Fibroblast of lung (primary cell): ENCODE measurements around the gene HCAR2. TPM values are rescaled to one million over a fixed set of nuclear protein-coding genes. Genes with fewer than 3 reads are reported as not detected.
A peak's percentile ranks its signal among the peaks of the same experiment; 100 is the strongest.
"Not testable (repeated sequence)": the region's sequence is repeated elsewhere in the genome, so short reads cannot be mapped to it uniquely, and the experiment has no call there.

Experiments used
- DNase-seq, 2 donors: peaks; one replicate each; pipeline versions ENCODE4 v3.0.0 to v3.0.0-alpha.2; 2010; ENCODE audit warnings: low read depth in 2 of 2
- H2AFZ ChIP-seq: 2 replicates; pipeline ENCODE4 v1.5.1; 2012; ENCODE audit warnings: low read length, control low read depth, inconsistent platforms
- H3K27ac ChIP-seq: 2 replicates; pipeline ENCODE4 v1.5.1; 2011; ENCODE audit warnings: low read length, control low read depth; ENCODE audit not compliant: insufficient read depth
- H3K27me3 ChIP-seq: 2 replicates; pipeline ENCODE4 v1.5.1; 2011; ENCODE audit warnings: mild to moderate bottlenecking, low read length; ENCODE audit not compliant: control insufficient read depth, insufficient read depth
- H3K36me3 ChIP-seq: 2 replicates; pipeline ENCODE4 v1.5.1; 2011; ENCODE audit warnings: low read length; ENCODE audit not compliant: control insufficient read depth, insufficient read depth
- H3K4me1 ChIP-seq: 2 replicates; pipeline ENCODE4 v1.5.1; 2011; ENCODE audit warnings: low read length; ENCODE audit not compliant: control insufficient read depth, insufficient read depth; ENCODE audit errors: extremely low read depth
- H3K4me2 ChIP-seq: 2 replicates; pipeline ENCODE4 v1.5.1; 2011; ENCODE audit warnings: low read length, control low read depth; ENCODE audit not compliant: insufficient read depth; ENCODE audit errors: extremely low read depth
- H3K4me3 ChIP-seq, 4 experiments: fragments of 200-600 bp in 1 of 4; sonication (generic) in 1 of 4; replicated peaks in 1 of 4; 2 replicates each; pipeline ENCODE4 v1.5.1; 2011 to 2016; ENCODE audit warnings: low read length in 4 of 4, low read depth in 3 of 4, mild to moderate bottlenecking in 3 of 4, control low read depth in 2 of 4, inconsistent platforms in 1 of 4, mixed read lengths in 1 of 4; ENCODE audit not compliant: insufficient read depth in 1 of 4; ENCODE audit errors: control extremely low read depth in 1 of 4
- H3K79me2 ChIP-seq: 2 replicates; pipeline ENCODE4 v1.5.1; 2012; ENCODE audit warnings: mild to moderate bottlenecking, low read length, inconsistent platforms; ENCODE audit not compliant: control insufficient read depth, insufficient read depth
- H3K9ac ChIP-seq: 2 replicates; pipeline ENCODE4 v1.5.1; 2011; ENCODE audit warnings: mild to moderate bottlenecking, low read length, control low read depth; ENCODE audit not compliant: insufficient read depth
- H3K9me3 ChIP-seq: 2 replicates; pipeline ENCODE4 v1.5.1; 2012; ENCODE audit warnings: low read depth, low read length; ENCODE audit not compliant: control insufficient read depth, insufficient read depth
- H4K20me1 ChIP-seq: 2 replicates; pipeline ENCODE4 v1.5.1; 2011; ENCODE audit warnings: low read length; ENCODE audit not compliant: control insufficient read depth, insufficient read depth; ENCODE audit errors: extremely low read depth
- CTCF ChIP-seq, 2 donors: IDR thresholded peaks in 1 of 2; conservative IDR thresholded peaks in 1 of 2; 1 replicate in 1 of 2; 2 replicates in 1 of 2; pipeline ENCODE4 v1.5.1; 2011 to 2012; ENCODE audit warnings: low read length in 2 of 2, control low read depth in 1 of 2, inconsistent platforms in 1 of 2, low read depth in 1 of 2, mild to moderate bottlenecking in 1 of 2
- EZH2 ChIP-seq: IDR thresholded peaks from 2 replicates; pipeline ENCODE4 v1.5.1; 2012; ENCODE audit warnings: low read length, control low read depth, mild to moderate bottlenecking; ENCODE audit errors: missing control alignments
- polyA plus RNA-seq, 2 donors: library from polyadenylated mRNA; depleted of rRNA in 1 of 2; stranded (reverse) in 1 of 2; unstranded in 1 of 2; fragments of >200 nt; gene quantifications; 2 replicates each; pipeline ENCODE4 v1.2.1, GENCODE V29; 2011 to 2012; ENCODE audit warnings: missing spikeins in 1 of 2
- total RNA-seq: library from RNA; depleted of rRNA; stranded (reverse); fragments of >200 nt; gene quantifications from 2 replicates; pipeline ENCODE4 v1.2.1, GENCODE V29; 2014

HCAR2 gene
- total and polyA plus RNA-seq, 2 donors (not counting 1 experiment from before 2014, with no cell fraction given): under 0.01 TPM; not detected in 1

- H4K20me1 ChIP-seq, H3K9me3 ChIP-seq, DNase-seq, H3K27me3 ChIP-seq, H3K27ac ChIP-seq, H3K4me3 ChIP-seq, H3K4me2 ChIP-seq, H3K9ac ChIP-seq, H2AFZ ChIP-seq, H3K79me2 ChIP-seq, H3K36me3 ChIP-seq: not testable (repeated sequence)
- H3K4me1 ChIP-seq: peaks cover 14% of the 10 kb centered on the region
Measured at GRCh38 chr12:122676015-122676414, 27.1 kb downstream of the HCAR2 start.

GRCh38 chr12:122672515-122672914 lies 30.6 kb downstream of the HCAR2 start:
- Histone ChIP-seq H3K4me3 (no peak overlapping the region), H3K36me3 (no peaks in the 10 kb centered on the region), H3K27ac (no peak overlapping the region), H3K4me2 (no peak overlapping the region), H3K9me3 (no peaks in the 10 kb centered on the region), H3K9ac (no peak overlapping the region), H4K20me1 (no peaks in the 10 kb centered on the region), H3K27me3 (no peaks in the 10 kb centered on the region), H3K79me2 (no peaks in the 10 kb centered on the region), H3K4me1 (peaks cover 4% of the 10 kb centered on the region), H2AFZ (no peak overlapping the region)
- no peak for DNase-seq
- TF ChIP-seq CTCF (conservative IDR thresholded peaks at IDR 0.05 in 1 of 2, IDR thresholded peaks at IDR 0.05 in 1 of 2; ENCODE audit: low read depth in 1 of 2, low read length in 2 of 2) (no peak), EZH2 (no peak)

- no peaks in the 10 kb centered on the region for H4K20me1 ChIP-seq
- no peak overlapping the region for H3K4me3 ChIP-seq
- no peaks in the 10 kb centered on the region for H3K9me3 ChIP-seq
- no peak for TF ChIP-seq EZH2
- TF ChIP-seq CTCF (conservative IDR thresholded peaks at IDR 0.05 in 1 of 2, IDR thresholded peaks at IDR 0.05 in 1 of 2; ENCODE audit: low read depth in 1 of 2, low read length in 2 of 2): no peak
- peak overlapping the region; percentile 55 for H3K27ac ChIP-seq
- DNase-seq: peak; percentile 79 to 84
- no peak overlapping the region for H3K9ac ChIP-seq
- H2AFZ ChIP-seq: no peak overlapping the region
- no peaks in the 10 kb centered on the region for H3K27me3 ChIP-seq
- no peaks in the 10 kb centered on the region for H3K79me2 ChIP-seq
- no peaks in the 10 kb centered on the region for H3K36me3 ChIP-seq
- H3K4me2 ChIP-seq: peak overlapping the region; percentile 64
- peaks cover 4% of the 10 kb centered on the region for H3K4me1 ChIP-seq
Measured at GRCh38 chr12:122669397-122670070, 33.6 kb downstream of the HCAR2 start.
